Omental fat pad (tissue), 4 donors: ENCODE measurements around the gene TMEM115. TPM values are rescaled to one million over a fixed set of nuclear protein-coding genes. Genes with fewer than 3 reads are reported as not detected.

Source experiments
- ATAC-seq: fragments of 150-250 bp; one replicate; pipeline ENCODE4 v1.9.1; 2016; ENCODE audit warnings: mild to moderate bottlenecking, moderate library complexity; ENCODE audit not compliant: low FRiP score
- DNase-seq: peaks from one replicate; pipeline ENCODE4 v3.0.0-alpha.2; 2019; ENCODE audit warnings: low spot score
- total RNA-seq, 4 donors: library from RNA; depleted of rRNA; stranded (reverse); fragments of >200 nt; gene quantifications; one replicate each; pipeline ENCODE4 v1.1.0, GENCODE V29; 2016
- TF ChIP-seq, protein P1 (sequence below), 3 donors: fragments of 450-650 bp; IDR thresholded peaks; one replicate each; pipeline ENCODE4 v1.5.1; 2016 to 2017; ENCODE audit warnings: antibody characterized with exemption in 3 of 3, mild to moderate bottlenecking in 3 of 3, moderate library complexity in 2 of 3

The TMEM115 gene
- total RNA-seq, 4 donors from 2014 or later, result 41.5 to 70.6 (median 52.1) TPM

DNA sequence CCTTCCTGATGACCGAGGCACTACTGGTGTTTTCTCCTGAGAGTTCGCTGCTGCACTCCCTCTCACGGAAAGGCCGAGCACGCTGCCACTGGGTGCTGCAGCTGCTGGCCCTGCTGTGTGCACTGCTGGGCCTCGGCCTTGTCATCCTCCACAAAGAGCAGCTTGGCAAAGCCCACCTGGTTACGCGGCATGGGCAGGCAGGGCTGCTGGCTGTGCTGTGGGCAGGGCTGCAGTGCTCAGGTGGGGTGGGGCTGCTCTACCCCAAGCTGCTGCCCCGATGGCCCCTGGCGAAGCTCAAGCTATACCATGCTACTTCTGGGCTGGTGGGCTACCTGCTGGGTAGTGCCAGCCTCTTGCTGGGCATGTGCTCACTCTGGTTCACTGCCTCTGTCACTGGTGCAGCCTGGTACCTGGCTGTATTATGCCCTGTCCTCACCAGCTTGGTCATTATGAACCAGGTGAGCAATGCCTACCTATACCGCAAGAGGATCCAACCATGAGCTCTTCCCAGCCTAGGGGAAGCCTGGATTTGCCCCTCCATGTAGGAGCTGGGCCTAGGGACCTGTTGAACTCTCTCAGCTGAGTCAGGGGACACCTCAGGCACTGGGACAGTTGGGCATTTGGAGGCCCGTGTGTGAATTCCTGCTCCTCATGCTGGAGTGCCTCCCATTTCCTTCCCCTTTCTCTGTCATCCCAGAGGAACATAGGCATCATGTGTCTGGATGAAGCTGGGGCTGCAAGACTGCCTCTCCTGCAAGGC, 5.9 kb downstream of the TMEM115 start:
- DNase-seq (no peak), ATAC-seq (no peak)

DNA sequence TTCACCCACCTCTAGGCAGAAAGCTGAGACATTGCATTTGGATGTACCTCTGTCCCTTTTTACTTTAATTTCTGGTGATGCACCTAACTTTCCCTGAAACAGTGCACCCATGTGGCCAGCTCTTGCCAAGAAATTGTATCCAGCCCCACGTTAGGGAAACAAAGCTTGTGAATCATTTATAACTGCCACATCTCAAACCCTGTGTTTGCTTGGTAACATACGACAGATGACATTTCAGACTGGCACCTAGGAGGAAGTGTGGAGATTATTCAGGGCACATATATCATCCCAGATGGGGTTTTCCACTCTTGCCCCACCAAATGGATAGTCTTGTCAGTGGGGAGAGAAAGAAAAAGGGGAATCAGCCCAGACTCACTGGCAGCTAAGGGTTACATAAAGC, 6.5 kb downstream of the TMEM115 start:
- DNase-seq, result no peak
- TF ChIP-seq, protein P1, sequence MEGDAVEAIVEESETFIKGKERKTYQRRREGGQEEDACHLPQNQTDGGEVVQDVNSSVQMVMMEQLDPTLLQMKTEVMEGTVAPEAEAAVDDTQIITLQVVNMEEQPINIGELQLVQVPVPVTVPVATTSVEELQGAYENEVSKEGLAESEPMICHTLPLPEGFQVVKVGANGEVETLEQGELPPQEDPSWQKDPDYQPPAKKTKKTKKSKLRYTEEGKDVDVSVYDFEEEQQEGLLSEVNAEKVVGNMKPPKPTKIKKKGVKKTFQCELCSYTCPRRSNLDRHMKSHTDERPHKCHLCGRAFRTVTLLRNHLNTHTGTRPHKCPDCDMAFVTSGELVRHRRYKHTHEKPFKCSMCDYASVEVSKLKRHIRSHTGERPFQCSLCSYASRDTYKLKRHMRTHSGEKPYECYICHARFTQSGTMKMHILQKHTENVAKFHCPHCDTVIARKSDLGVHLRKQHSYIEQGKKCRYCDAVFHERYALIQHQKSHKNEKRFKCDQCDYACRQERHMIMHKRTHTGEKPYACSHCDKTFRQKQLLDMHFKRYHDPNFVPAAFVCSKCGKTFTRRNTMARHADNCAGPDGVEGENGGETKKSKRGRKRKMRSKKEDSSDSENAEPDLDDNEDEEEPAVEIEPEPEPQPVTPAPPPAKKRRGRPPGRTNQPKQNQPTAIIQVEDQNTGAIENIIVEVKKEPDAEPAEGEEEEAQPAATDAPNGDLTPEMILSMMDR (IDR thresholded peaks at IDR 0.05), result no peak
- no peak for ATAC-seq

More for the DNA sequence above, 5.9 kb downstream of the TMEM115 start:
- TF ChIP-seq, protein P1 (IDR thresholded peaks at IDR 0.05), result no peak

DNA sequence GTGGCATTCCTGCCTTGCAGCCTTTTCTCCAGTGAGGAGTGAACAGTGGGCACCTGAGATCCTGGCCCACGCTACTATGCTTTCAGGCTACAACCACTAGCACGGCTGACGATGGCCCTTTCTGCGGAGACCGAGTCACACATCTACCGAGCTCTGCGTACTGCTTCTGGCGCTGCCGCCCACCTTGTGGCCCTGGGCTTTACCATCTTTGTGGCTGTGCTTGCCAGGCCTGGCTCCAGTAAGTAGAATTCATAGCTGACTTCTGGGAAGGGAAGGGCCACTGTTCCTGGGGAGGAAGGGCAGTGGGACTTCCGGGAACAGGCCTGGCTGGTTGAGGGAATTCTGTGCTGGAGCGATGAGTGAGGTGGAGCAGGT, 8.0 kb downstream of the TMEM115 start:
- DNase-seq (no peak), ATAC-seq (no peak)
- TF ChIP-seq, protein P1 (IDR thresholded peaks at IDR 0.05), result no peak

DNA sequence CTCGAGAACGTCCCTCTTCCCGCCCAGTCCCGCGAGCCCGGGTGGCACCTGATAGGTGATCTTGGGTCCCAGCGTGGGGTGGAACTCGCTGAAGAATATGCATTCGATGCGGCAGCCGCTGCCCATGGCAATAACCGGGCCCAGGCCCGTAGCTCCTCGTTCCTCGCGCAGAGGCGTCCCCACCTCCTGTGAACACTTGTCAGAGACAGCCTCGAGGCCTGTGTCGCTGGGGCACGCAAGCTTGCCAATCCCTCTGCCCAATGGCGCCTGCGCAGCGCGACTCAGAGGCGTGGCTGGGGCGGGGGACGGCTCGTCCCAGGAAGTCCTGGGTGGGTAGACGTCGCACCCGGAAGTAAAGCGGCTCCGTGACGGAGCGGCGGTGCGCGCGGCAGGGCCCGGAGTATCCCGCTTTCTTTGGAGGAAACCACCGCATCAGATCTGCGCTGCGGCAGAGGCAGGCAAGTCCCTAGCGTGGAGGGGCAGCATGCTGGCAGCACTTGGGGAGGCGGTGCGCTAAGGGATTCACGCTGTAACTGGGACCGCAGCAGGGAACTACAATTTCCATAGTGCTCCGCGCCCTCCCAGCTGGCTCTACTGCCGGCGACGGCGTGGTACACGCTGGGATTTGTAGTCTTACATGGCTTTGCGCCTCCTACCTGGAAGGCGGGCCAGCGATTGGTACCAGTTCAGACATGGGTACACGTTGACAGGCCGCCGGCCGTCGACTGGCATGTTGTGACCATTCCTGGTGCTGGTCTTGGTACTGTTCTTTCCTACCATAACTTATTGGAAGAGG, 8.6 kb downstream of the TMEM115 start, which contains the start of the genes CYB561D2 and NPRL2:
Gene CYB561D2 (plus strand): TSS at position 336 of the 796 bp plus-strand sequence. CDS start 572 bp downstream, outside the sequence.
Gene NPRL2 (minus strand): TSS at position 249 of the 796 bp plus-strand sequence. CDS start 123 bp downstream, at position 126.
- TF ChIP-seq, protein P1 (IDR thresholded peaks at IDR 0.05), result no peak
- peak; percentile 86 for ATAC-seq
- DNase-seq, result peak; percentile 73

DNA sequence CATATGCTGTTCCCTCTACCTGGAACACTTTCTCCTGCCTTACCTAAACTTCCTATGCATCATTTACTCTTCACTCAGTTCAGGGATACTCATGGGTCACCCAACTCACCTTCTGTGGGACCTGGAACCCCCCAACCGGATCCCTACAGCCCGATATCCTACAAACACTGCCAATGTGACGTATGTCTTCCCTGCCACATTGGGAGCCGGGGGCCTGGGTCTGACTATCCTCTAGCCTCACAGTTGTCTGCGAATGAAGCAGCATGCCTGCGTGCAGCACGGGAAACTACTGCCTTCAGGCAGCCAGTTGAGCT, 9.2 kb downstream of the TMEM115 start:
- ATAC-seq (no peak), DNase-seq (no peak)
- TF ChIP-seq, protein P1 (IDR thresholded peaks at IDR 0.05), result no peak

DNA sequence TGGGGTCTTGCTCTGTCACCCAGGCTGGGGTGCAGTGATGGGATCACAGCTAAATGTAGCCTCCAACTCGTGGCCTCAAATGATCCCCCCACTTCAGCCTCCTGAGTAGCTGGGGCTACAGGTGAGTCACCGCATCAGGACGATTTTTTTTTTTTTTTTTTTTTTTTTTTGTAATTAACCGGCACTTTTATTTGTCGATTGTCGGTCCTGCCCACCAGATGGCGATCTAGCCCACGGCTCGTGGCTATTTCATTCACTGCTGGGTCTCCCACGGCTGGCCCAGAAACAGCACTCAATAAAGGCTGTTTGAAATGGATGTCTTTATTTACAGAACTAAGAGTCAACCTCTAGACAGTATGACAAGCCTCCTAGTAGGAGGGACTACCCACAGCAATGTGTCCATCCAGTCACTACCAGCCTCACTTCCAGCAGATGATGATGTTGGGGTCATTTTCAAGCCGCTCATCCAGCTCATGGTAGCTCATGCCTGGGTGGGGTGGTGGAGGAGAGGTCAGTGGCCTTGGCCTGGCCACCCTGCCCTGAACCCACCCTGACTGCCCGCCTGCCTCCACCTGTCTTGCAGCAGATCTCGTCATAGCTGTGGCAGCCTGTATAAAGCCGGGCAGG, 12.0 kb downstream of the TMEM115 start:
- DNase-seq (no peak), ATAC-seq (no peak)

More for the DNA sequence above, 12.0 kb downstream of the TMEM115 start:
- TF ChIP-seq, protein P1 (IDR thresholded peaks at IDR 0.05), result no peak
